ENCODE results near the gene PIK3C2G. TPM values are rescaled to one million over a fixed set of nuclear protein-coding genes. Genes with fewer than 3 reads are reported as not detected.

The PIK3C2G gene
- total RNA-seq, 1 experiment from 2014 or later = not detected

GRCh38 chr12:18250313-18250916 lies 10.9 kb upstream of the PIK3C2G start:
- H3K27me3 Mint-ChIP-seq (ENCODE audit: low read depth) = no peaks in the 10 kb centered on the region
- Histone ChIP-seq H4K20me1 (ENCODE audit: control insufficient read depth, insufficient read depth, insufficient read length) (no peaks in the 10 kb centered on the region), H3K9me3 (ENCODE audit: control insufficient read depth, low read depth, low read length) (no peaks in the 10 kb centered on the region), H3K23ac (ENCODE audit: insufficient read length, low read depth, low read length) (no peak overlapping the region), H3K56ac (ENCODE audit: insufficient read length, low read depth, low read length) (no peak overlapping the region), H4K5ac (ENCODE audit: insufficient read length, low read depth, low read length) (no peak overlapping the region), H3K27me3 (ENCODE audit: insufficient read depth, low read length) (no peaks in the 10 kb centered on the region), H2BK12ac (ENCODE audit: insufficient read length, low read depth, low read length) (no peak overlapping the region), H3K4ac (ENCODE audit: low read depth, low read length) (no peak overlapping the region), H4K91ac (ENCODE audit: insufficient read length, low read depth, low read length) (no peak overlapping the region), H2BK20ac (ENCODE audit: low read depth, low read length, poor library complexity, severe bottlenecking) (no peak overlapping the region), H3K27ac (ENCODE audit: insufficient read length, low read depth, low read length) (no peak overlapping the region), H3T11ph (ENCODE audit: low read length) (no peak overlapping the region), H2AFZ (ENCODE audit: low read length) (no peak overlapping the region), H2BK15ac (ENCODE audit: low read depth, low read length) (no peak overlapping the region), H3K23me2 (ENCODE audit: insufficient read length, low read depth, low read length, poor library complexity, severe bottlenecking) (no peaks in the 10 kb centered on the region), H2BK120ac (ENCODE audit: low read depth, low read length, poor library complexity, severe bottlenecking) (no peak overlapping the region), H3K4me2 (ENCODE audit: insufficient read depth, insufficient read length, low read length) (no peak overlapping the region), H3K14ac (ENCODE audit: insufficient read depth, low read length) (no peak overlapping the region), H3K4me1 (ENCODE audit: insufficient read depth, low read length) (no peaks in the 10 kb centered on the region), H3K79me2 (ENCODE audit: insufficient read depth, low read length) (no peaks in the 10 kb centered on the region), H3K18ac (ENCODE audit: insufficient read length, low read depth, low read length) (no peak overlapping the region), H2BK5ac (ENCODE audit: insufficient read length, low read length) (no peak overlapping the region), H3K79me1 (ENCODE audit: insufficient read depth, low read depth, low read length, poor library complexity, severe bottlenecking) (no peaks in the 10 kb centered on the region), H3K9ac (ENCODE audit: extremely low read depth, insufficient read length, low read length) (no peak overlapping the region), H4K8ac (replicated peaks; ENCODE audit: insufficient read length, low read depth, low read length) (no peak overlapping the region), H2AK5ac (ENCODE audit: insufficient read length, low read length) (no peak overlapping the region)
- H3K4me3 Mint-ChIP-seq = no peak overlapping the region
- no peaks in the 10 kb centered on the region for H3K9me3 Mint-ChIP-seq
- WGBS (ENCODE audit: extremely low coverage, insufficient read length, low lambda C conversion rate) = no CpG with 5 or more reads among the region's 6 CpGs
- no peak for DNase-seq
- no peaks in the 10 kb centered on the region for H3K36me3 Mint-ChIP-seq (ENCODE audit: insufficient read depth in 1 of 3, low read depth in 3 of 3)
- peak; percentile 87 for TF ChIP-seq CTCF (conservative IDR thresholded peaks at IDR 0.05)
- H3K27ac Mint-ChIP-seq = no peak overlapping the region
- H3K4me1 Mint-ChIP-seq = no peaks in the 10 kb centered on the region
